Fibroblast of lung (primary cell): Measurements from ENCODE around the gene CLEC16A. TPM values are rescaled to one million over a fixed set of nuclear protein-coding genes. Genes with fewer than 3 reads are reported as not detected.

Experiments
- DNase-seq, 2 donors: peaks; one replicate each; pipeline versions ENCODE4 v3.0.0 to v3.0.0-alpha.2; 2010; ENCODE audit warnings: low read depth in 2 of 2
- H2AFZ ChIP-seq: 2 replicates; pipeline ENCODE4 v1.5.1; 2012; ENCODE audit warnings: low read length, control low read depth, inconsistent platforms
- H3K27ac ChIP-seq: 2 replicates; pipeline ENCODE4 v1.5.1; 2011; ENCODE audit warnings: low read length, control low read depth; ENCODE audit not compliant: insufficient read depth
- H3K27me3 ChIP-seq: 2 replicates; pipeline ENCODE4 v1.5.1; 2011; ENCODE audit warnings: mild to moderate bottlenecking, low read length; ENCODE audit not compliant: control insufficient read depth, insufficient read depth
- H3K36me3 ChIP-seq: 2 replicates; pipeline ENCODE4 v1.5.1; 2011; ENCODE audit warnings: low read length; ENCODE audit not compliant: control insufficient read depth, insufficient read depth
- H3K4me1 ChIP-seq: 2 replicates; pipeline ENCODE4 v1.5.1; 2011; ENCODE audit warnings: low read length; ENCODE audit not compliant: control insufficient read depth, insufficient read depth; ENCODE audit errors: extremely low read depth
- H3K4me2 ChIP-seq: 2 replicates; pipeline ENCODE4 v1.5.1; 2011; ENCODE audit warnings: low read length, control low read depth; ENCODE audit not compliant: insufficient read depth; ENCODE audit errors: extremely low read depth
- H3K4me3 ChIP-seq, 4 experiments: fragments of 200-600 bp in 1 of 4; sonication (generic) in 1 of 4; replicated peaks in 1 of 4; 2 replicates each; pipeline ENCODE4 v1.5.1; 2011 to 2016; ENCODE audit warnings: low read length in 4 of 4, low read depth in 3 of 4, mild to moderate bottlenecking in 3 of 4, control low read depth in 2 of 4, inconsistent platforms in 1 of 4, mixed read lengths in 1 of 4; ENCODE audit not compliant: insufficient read depth in 1 of 4; ENCODE audit errors: control extremely low read depth in 1 of 4
- H3K79me2 ChIP-seq: 2 replicates; pipeline ENCODE4 v1.5.1; 2012; ENCODE audit warnings: mild to moderate bottlenecking, low read length, inconsistent platforms; ENCODE audit not compliant: control insufficient read depth, insufficient read depth
- H3K9ac ChIP-seq: 2 replicates; pipeline ENCODE4 v1.5.1; 2011; ENCODE audit warnings: mild to moderate bottlenecking, low read length, control low read depth; ENCODE audit not compliant: insufficient read depth
- H3K9me3 ChIP-seq: 2 replicates; pipeline ENCODE4 v1.5.1; 2012; ENCODE audit warnings: low read depth, low read length; ENCODE audit not compliant: control insufficient read depth, insufficient read depth
- H4K20me1 ChIP-seq: 2 replicates; pipeline ENCODE4 v1.5.1; 2011; ENCODE audit warnings: low read length; ENCODE audit not compliant: control insufficient read depth, insufficient read depth; ENCODE audit errors: extremely low read depth
- CTCF ChIP-seq, 2 donors: IDR thresholded peaks in 1 of 2; conservative IDR thresholded peaks in 1 of 2; 1 replicate in 1 of 2; 2 replicates in 1 of 2; pipeline ENCODE4 v1.5.1; 2011 to 2012; ENCODE audit warnings: low read length in 2 of 2, control low read depth in 1 of 2, inconsistent platforms in 1 of 2, low read depth in 1 of 2, mild to moderate bottlenecking in 1 of 2
- EZH2 ChIP-seq: IDR thresholded peaks from 2 replicates; pipeline ENCODE4 v1.5.1; 2012; ENCODE audit warnings: low read length, control low read depth, mild to moderate bottlenecking; ENCODE audit errors: missing control alignments
- polyA plus RNA-seq, 2 donors: library from polyadenylated mRNA; depleted of rRNA in 1 of 2; stranded (reverse) in 1 of 2; unstranded in 1 of 2; fragments of >200 nt; gene quantifications; 2 replicates each; pipeline ENCODE4 v1.2.1, GENCODE V29; 2011 to 2012; ENCODE audit warnings: missing spikeins in 1 of 2
- total RNA-seq: library from RNA; depleted of rRNA; stranded (reverse); fragments of >200 nt; gene quantifications from 2 replicates; pipeline ENCODE4 v1.2.1, GENCODE V29; 2014

Gene CLEC16A
- total and polyA plus RNA-seq, 2 donors (not counting 1 experiment from before 2014, with no cell fraction given), result 9.1 to 22.0 TPM

- DNase-seq, result peak in 1 of 2 donors; percentile 31
- Histone ChIP-seq H3K4me2 (peak overlapping the region; percentile 5), H3K36me3 (peaks cover under 1% of the 10 kb centered on the region), H3K27me3 (no peaks in the 10 kb centered on the region), H2AFZ (peak overlapping the region; percentile 13), H3K9me3 (no peaks in the 10 kb centered on the region), H3K4me1 (peaks cover 5% of the 10 kb centered on the region), H3K4me3 (no peak overlapping the region), H3K79me2 (no peaks in the 10 kb centered on the region), H3K27ac (no peak overlapping the region), H3K9ac (peak overlapping the region; percentile 7), H4K20me1 (no peaks in the 10 kb centered on the region)
- no peak for TF ChIP-seq CTCF (conservative IDR thresholded peaks at IDR 0.05 in 1 of 2, IDR thresholded peaks at IDR 0.05 in 1 of 2; ENCODE audit: low read depth in 1 of 2, low read length in 2 of 2)
Observed at GRCh38 chr16:10921536-10922327, 22.6 kb upstream of the CLEC16A start.

GRCh38 chr16:10922328-10923145 is 21.8 kb upstream of the CLEC16A start:
- Histone ChIP-seq H3K4me2 (peak overlapping the region; percentile 5), H4K20me1 (no peaks in the 10 kb centered on the region), H3K79me2 (no peaks in the 10 kb centered on the region), H3K36me3 (peaks cover 2% of the 10 kb centered on the region), H3K27ac (no peak overlapping the region), H2AFZ (peak overlapping the region; percentile 13), H3K27me3 (no peaks in the 10 kb centered on the region), H3K4me1 (peaks cover 5% of the 10 kb centered on the region), H3K9ac (peak overlapping the region; percentile 7), H3K9me3 (no peaks in the 10 kb centered on the region), H3K4me3 (no peak overlapping the region)
- TF ChIP-seq EZH2 (no peak), CTCF (conservative IDR thresholded peaks at IDR 0.05 in 1 of 2, IDR thresholded peaks at IDR 0.05 in 1 of 2; ENCODE audit: low read depth in 1 of 2, low read length in 2 of 2) (no peak)
- peak; percentile 36 to 57 for DNase-seq

GRCh38 chr16:10923146-10923649 is 21.2 kb upstream of the CLEC16A start:
- no peaks in the 10 kb centered on the region for H4K20me1 ChIP-seq

More at GRCh38 chr16:10923146-10923649, 21.2 kb upstream of the CLEC16A start:
- Histone ChIP-seq H3K9me3 (no peaks in the 10 kb centered on the region), H3K9ac (no peak overlapping the region), H3K36me3 (peaks cover 2% of the 10 kb centered on the region), H3K79me2 (no peaks in the 10 kb centered on the region), H3K4me3 (no peak overlapping the region), H3K27ac (no peak overlapping the region), H3K27me3 (no peaks in the 10 kb centered on the region), H2AFZ (no peak overlapping the region), H3K4me1 (peaks cover 5% of the 10 kb centered on the region), H3K4me2 (no peak overlapping the region)
- TF ChIP-seq CTCF (conservative IDR thresholded peaks at IDR 0.05 in 1 of 2, IDR thresholded peaks at IDR 0.05 in 1 of 2; ENCODE audit: low read depth in 1 of 2, low read length in 2 of 2), result no peak
- no peak for TF ChIP-seq EZH2
- no peak for DNase-seq
